Measurements from ENCODE around the gene TXK. TPM values are rescaled to one million over a fixed set of nuclear protein-coding genes. Genes with fewer than 3 reads are reported as not detected.

TXK gene
- total RNA-seq, 3 donors from 2014 or later (not counting 1 experiment from before 2014, with no cell fraction given) = 197 to 338 (median 225) TPM

GRCh38 chr4:48120132-48120531, 13.9 kb downstream of the TXK start:
- H3K4me3 Mint-ChIP-seq = no peak overlapping the region
- no peaks in the 10 kb centered on the region for H3K36me3 Mint-ChIP-seq
- intact Hi-C loops (cut with micrococcal nuclease) = loop anchor here (10.0 kb wide), 1 partner anchor 155 kb away; no protein-coding TSS in a partner anchor
- Histone ChIP-seq H3K9me3 (ENCODE audit: control insufficient read depth, insufficient read depth, low read length) (no peaks in the 10 kb centered on the region), H3K4me3 (ENCODE audit: low read length) (no peak overlapping the region), H3K36me3 (ENCODE audit: control insufficient read depth, insufficient read depth, low read length) (peaks cover 4% of the 10 kb centered on the region), H3K27ac (ENCODE audit: low read length) (no peak overlapping the region), H3K4me1 (ENCODE audit: control insufficient read depth, insufficient read depth, low read length) (peaks cover 52% of the 10 kb centered on the region), H3K27me3 (ENCODE audit: control insufficient read depth, insufficient read depth, low read length) (no peaks in the 10 kb centered on the region)
- no peak for TF ChIP-seq CTCF (IDR thresholded peaks at IDR 0.05)
- 97% methylated on average over 2 of the region's 13 CpGs for WGBS (ENCODE audit: insufficient coverage)
- peaks cover 64 to 66% of the 10 kb centered on the region in 2 donors for H3K4me1 Mint-ChIP-seq
- no peaks in the 10 kb centered on the region for H3K27me3 Mint-ChIP-seq (ENCODE audit: low read depth in 2 of 2)
- no peak overlapping the region for H3K27ac Mint-ChIP-seq
- ATAC-seq (no peak), DNase-seq (no peak)
- H3K9me3 Mint-ChIP-seq = no peaks in the 10 kb centered on the region

- Mint-ChIP-seq H3K9me3 (no peaks in the 10 kb centered on the region), H3K4me3 (peak overlapping the region; percentile 58), H3K27ac (peak overlapping the region; percentile 98 to 99), H3K36me3 (no peaks in the 10 kb centered on the region), H3K27me3 (ENCODE audit: low read depth in 2 of 2) (no peaks in the 10 kb centered on the region), H3K4me1 (peaks cover 62 to 66% of the 10 kb centered on the region in 2 donors)
- DNase-seq (no peak), ATAC-seq (no peak)
- Histone ChIP-seq H3K4me1 (ENCODE audit: control insufficient read depth, insufficient read depth, low read length) (peaks cover 56% of the 10 kb centered on the region), H3K27ac (ENCODE audit: low read length) (no peak overlapping the region), H3K36me3 (ENCODE audit: control insufficient read depth, insufficient read depth, low read length) (peaks cover 4% of the 10 kb centered on the region), H3K4me3 (ENCODE audit: low read length) (no peak overlapping the region), H3K9me3 (ENCODE audit: control insufficient read depth, insufficient read depth, low read length) (no peaks in the 10 kb centered on the region), H3K27me3 (ENCODE audit: control insufficient read depth, insufficient read depth, low read length) (no peaks in the 10 kb centered on the region)
- TF ChIP-seq CTCF (IDR thresholded peaks at IDR 0.05) = no peak
- intact Hi-C loops (cut with micrococcal nuclease) = loop anchor here (10.0 kb wide), 1 partner anchor 155 kb away; no protein-coding TSS in a partner anchor
These were observed 14.4 kb downstream of the TXK start for GRCh38 chr4:48119646-48120045.

- Histone ChIP-seq H3K4me3 (ENCODE audit: low read length) (no peak overlapping the region), H3K27me3 (ENCODE audit: control insufficient read depth, insufficient read depth, low read length) (no peaks in the 10 kb centered on the region), H3K27ac (ENCODE audit: low read length) (peak overlapping the region; percentile 24), H3K36me3 (ENCODE audit: control insufficient read depth, insufficient read depth, low read length) (peaks cover 4% of the 10 kb centered on the region), H3K4me1 (ENCODE audit: control insufficient read depth, insufficient read depth, low read length) (peaks cover 42% of the 10 kb centered on the region), H3K9me3 (ENCODE audit: control insufficient read depth, insufficient read depth, low read length) (no peaks in the 10 kb centered on the region)
- intact Hi-C loops (cut with micrococcal nuclease) = no loop called here
- Mint-ChIP-seq H3K27me3 (ENCODE audit: low read depth in 2 of 2) (no peaks in the 10 kb centered on the region), H3K4me1 (peaks cover 58 to 66% of the 10 kb centered on the region in 2 donors), H3K36me3 (peaks cover 13% of the 10 kb centered on the region), H3K27ac (peak overlapping the region; percentile 98 to 99), H3K9me3 (no peaks in the 10 kb centered on the region), H3K4me3 (peak overlapping the region; percentile 52)
- ATAC-seq (no peak), DNase-seq (no peak)
- no peak for TF ChIP-seq CTCF (IDR thresholded peaks at IDR 0.05)
- WGBS (ENCODE audit: insufficient coverage) = no CpG with 5 or more reads among the region's 2 CpGs
These were observed 16.0 kb downstream of the TXK start for GRCh38 chr4:48118081-48118480.

GRCh38 chr4:48116582-48116981, 17.5 kb downstream of the TXK start:
- H3K9me3 Mint-ChIP-seq = no peaks in the 10 kb centered on the region
- ATAC-seq (peak in 1 of 3 donors; percentile 18), DNase-seq (no peak)
- H3K4me3 ChIP-seq (ENCODE audit: low read length) = no peak overlapping the region
- H3K27me3 Mint-ChIP-seq (ENCODE audit: low read depth in 2 of 2) = no peaks in the 10 kb centered on the region
- peaks cover 10% of the 10 kb centered on the region for H3K36me3 ChIP-seq (ENCODE audit: control insufficient read depth, insufficient read depth, low read length)
- H3K27ac Mint-ChIP-seq = peak overlapping the region; percentile 98 to 99
- no peaks in the 10 kb centered on the region for H3K27me3 ChIP-seq (ENCODE audit: control insufficient read depth, insufficient read depth, low read length)
- peaks cover 23% of the 10 kb centered on the region for H3K36me3 Mint-ChIP-seq
- intact Hi-C loops (cut with micrococcal nuclease) = no loop called here
- H3K9me3 ChIP-seq (ENCODE audit: control insufficient read depth, insufficient read depth, low read length) = no peaks in the 10 kb centered on the region
- peaks cover 34% of the 10 kb centered on the region for H3K4me1 ChIP-seq (ENCODE audit: control insufficient read depth, insufficient read depth, low read length)
- H3K4me3 Mint-ChIP-seq = peak overlapping the region; percentile 57
- peak overlapping the region; percentile 41 for H3K27ac ChIP-seq (ENCODE audit: low read length)
- TF ChIP-seq CTCF (IDR thresholded peaks at IDR 0.05) = no peak
- 47% methylated on average over 3 of the region's 3 CpGs for WGBS (ENCODE audit: insufficient coverage)
- H3K4me1 Mint-ChIP-seq = peaks cover 72 to 80% of the 10 kb centered on the region in 2 donors
